Measurements from ENCODE around the gene SNRPA.

The SNRPA gene

GRCh38 chr19:40741527-40742390, 9.2 kb upstream of the SNRPA start:
- no peak for DNase-seq (ENCODE audit: extremely low read depth, low read depth)

GRCh38 chr19:40742477-40742876, 8.5 kb upstream of the SNRPA start:
- TF ChIP-seq, protein P1, sequence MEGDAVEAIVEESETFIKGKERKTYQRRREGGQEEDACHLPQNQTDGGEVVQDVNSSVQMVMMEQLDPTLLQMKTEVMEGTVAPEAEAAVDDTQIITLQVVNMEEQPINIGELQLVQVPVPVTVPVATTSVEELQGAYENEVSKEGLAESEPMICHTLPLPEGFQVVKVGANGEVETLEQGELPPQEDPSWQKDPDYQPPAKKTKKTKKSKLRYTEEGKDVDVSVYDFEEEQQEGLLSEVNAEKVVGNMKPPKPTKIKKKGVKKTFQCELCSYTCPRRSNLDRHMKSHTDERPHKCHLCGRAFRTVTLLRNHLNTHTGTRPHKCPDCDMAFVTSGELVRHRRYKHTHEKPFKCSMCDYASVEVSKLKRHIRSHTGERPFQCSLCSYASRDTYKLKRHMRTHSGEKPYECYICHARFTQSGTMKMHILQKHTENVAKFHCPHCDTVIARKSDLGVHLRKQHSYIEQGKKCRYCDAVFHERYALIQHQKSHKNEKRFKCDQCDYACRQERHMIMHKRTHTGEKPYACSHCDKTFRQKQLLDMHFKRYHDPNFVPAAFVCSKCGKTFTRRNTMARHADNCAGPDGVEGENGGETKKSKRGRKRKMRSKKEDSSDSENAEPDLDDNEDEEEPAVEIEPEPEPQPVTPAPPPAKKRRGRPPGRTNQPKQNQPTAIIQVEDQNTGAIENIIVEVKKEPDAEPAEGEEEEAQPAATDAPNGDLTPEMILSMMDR (IDR thresholded peaks at IDR 0.05; ENCODE audit: low read depth, low read length) = no peak
- DNase-seq (ENCODE audit: extremely low read depth, low read depth) = no peak

More at GRCh38 chr19:40741527-40742390, 9.2 kb upstream of the SNRPA start:
- TF ChIP-seq, protein P1 (IDR thresholded peaks at IDR 0.05; ENCODE audit: low read depth, low read length) = no peak

DNA sequence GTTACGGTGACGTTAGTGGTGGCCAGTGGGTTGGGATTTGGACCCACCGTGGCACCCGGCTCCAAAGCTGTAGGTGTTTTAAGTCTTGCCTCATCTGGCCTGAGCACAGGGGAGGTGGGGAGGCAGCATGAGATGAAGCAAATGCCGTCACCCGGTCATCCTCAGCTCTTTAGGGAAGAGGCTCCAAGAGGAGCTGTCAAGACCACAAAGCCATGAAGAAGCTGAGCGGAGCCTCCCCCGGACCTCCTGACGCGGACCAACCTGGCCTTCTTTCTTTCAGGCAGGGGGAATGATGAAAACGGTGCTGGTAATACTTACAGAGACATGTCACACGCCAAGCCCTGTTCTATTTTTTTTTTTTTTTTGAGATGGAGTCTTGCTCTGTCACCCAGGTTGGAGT, 8.1 kb upstream of the SNRPA start:
- TF ChIP-seq, protein P1 (IDR thresholded peaks at IDR 0.05; ENCODE audit: low read depth, low read length) = no peak
- DNase-seq (ENCODE audit: extremely low read depth, low read depth) = no peak

- no peak for DNase-seq (ENCODE audit: extremely low read depth, low read depth)
- TF ChIP-seq, protein P1 (IDR thresholded peaks at IDR 0.05; ENCODE audit: low read depth, low read length) = no peak
Measured at GRCh38 chr19:40743926-40744325, 7.1 kb upstream of the SNRPA start.

DNA sequence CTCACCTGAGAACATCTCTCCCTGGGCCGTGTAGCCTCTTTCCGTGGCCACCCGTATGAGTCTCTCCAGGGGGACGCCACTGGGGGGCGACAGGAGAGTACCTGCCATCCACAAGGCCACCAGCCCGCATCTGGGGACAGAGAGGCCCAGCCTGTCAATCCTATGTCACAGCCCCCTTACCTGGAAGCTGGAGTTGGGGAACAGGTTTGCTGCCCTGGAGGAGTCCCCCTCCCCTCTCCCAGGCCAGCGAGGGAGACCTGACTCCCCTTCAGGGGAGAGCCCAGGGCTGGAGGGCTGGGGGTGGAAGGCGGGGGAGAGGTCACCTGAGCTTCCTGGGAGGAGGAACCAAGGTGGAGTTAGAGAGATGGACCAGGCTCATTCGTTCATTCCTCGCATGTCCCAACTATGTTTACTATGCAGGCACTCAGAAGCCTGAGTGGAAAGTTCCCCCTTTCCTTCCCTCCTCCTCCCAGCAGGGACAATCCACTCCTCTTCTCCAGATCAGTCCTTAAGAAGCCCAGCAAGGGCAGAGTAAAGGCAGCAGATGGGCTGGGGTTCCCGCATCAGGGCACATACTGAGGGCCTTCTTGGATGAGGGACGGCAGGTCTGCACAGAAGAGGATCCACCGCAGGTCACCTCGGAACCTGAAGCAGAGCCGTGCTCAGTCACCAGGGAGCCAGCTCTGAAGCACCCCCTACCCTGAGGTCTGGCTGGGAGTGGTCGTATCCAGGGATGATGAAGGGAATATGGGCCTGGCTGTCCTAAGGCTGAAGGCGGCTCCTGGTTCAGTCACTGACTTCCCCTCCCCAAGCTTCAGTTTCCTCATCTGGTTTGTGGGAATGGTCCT, 6.2 kb upstream of the SNRPA start:
- no peak for DNase-seq (ENCODE audit: extremely low read depth, low read depth)
- TF ChIP-seq, protein P1 (IDR thresholded peaks at IDR 0.05; ENCODE audit: low read depth, low read length) = no peak; the same call in 1 of the 2 replicates

- TF ChIP-seq, protein P1 (IDR thresholded peaks at IDR 0.05; ENCODE audit: low read depth, low read length) = no peak
- no peak for DNase-seq (ENCODE audit: extremely low read depth, low read depth)
Measured at GRCh38 chr19:40745402-40745780, 5.6 kb upstream of the SNRPA start.

GRCh38 chr19:40747536-40747935, 3.5 kb upstream of the SNRPA start:
- TF ChIP-seq, protein P1 (IDR thresholded peaks at IDR 0.05; ENCODE audit: low read depth, low read length) = no peak
- DNase-seq (ENCODE audit: extremely low read depth, low read depth) = no peak

Data from AG09319 (cell line).